ENCODE data around the gene CNGB1. TPM values are rescaled to one million over a fixed set of nuclear protein-coding genes. Genes with fewer than 3 reads are reported as not detected.

Gene CNGB1
- total RNA-seq, 1 experiment from 2014 or later = not detected

GRCh38 chr16:57898961-57899360 is 72.0 kb downstream of the CNGB1 start:
- Histone ChIP-seq H3K27me3 (ENCODE audit: insufficient read depth, low read length) (no peaks in the 10 kb centered on the region), H4K20me1 (ENCODE audit: insufficient read depth) (no peaks in the 10 kb centered on the region), H3K27ac (ENCODE audit: low read depth, low read length) (no peak overlapping the region), H3K79me2 (ENCODE audit: insufficient read depth, low read length) (no peaks in the 10 kb centered on the region), H3K4me1 (ENCODE audit: control insufficient read depth in 1 of 2, insufficient read depth in 2 of 2, low read length in 2 of 2) (peaks cover 0 to 19% of the 10 kb centered on the region in 2 experiments; a peak in 2 of 4 replicates), H3K4me3 (replicated peaks in 1 of 2; ENCODE audit: low read depth in 1 of 2, low read length in 2 of 2) (no peak overlapping the region), H2AFZ (ENCODE audit: low read depth, low read length, poor library complexity, severe bottlenecking) (no peak overlapping the region), H3K36me3 (ENCODE audit: control insufficient read depth in 1 of 2, insufficient read depth in 2 of 2, low read length in 2 of 2) (no peaks in the 10 kb centered on the region), H3K9me2 (ENCODE audit: insufficient read depth) (no peaks in the 10 kb centered on the region), H3K4me2 (ENCODE audit: low read length) (no peak overlapping the region), H3K9ac (ENCODE audit: low read length) (no peak overlapping the region), H3K9me3 (ENCODE audit: control insufficient read depth in 1 of 2, insufficient read depth in 1 of 2, low read depth in 1 of 2, low read length in 2 of 2) (no peaks in the 10 kb centered on the region)
- ChIA-PET CTCF (interaction anchor here (0.7 to 1.1 kb wide), 6 partner anchors 10 to 223 kb away, joined by 3 to 4 read pairs (median 4); partner anchors contain the start of genes USB1 and ZNF319), POLR2A (no interaction called here), RAD21 (ENCODE audit: low non-redundant PET in 1 of 2, low total read pairs in 2 of 2, uncharacterized antibody in 2 of 2, unreplicated experiment in 2 of 2) (no interaction called here)
- no TSS peak for BruUV-seq (replicated peaks)
- intact Hi-C loops (cut with micrococcal nuclease) = loop anchor here (1.0 to 10.0 kb wide), 3 partner anchors 102 to 144 kb away; partner anchors contain the start of gene USB1
- no peak for ATAC-seq
- DNase-seq (ENCODE audit: low read depth, low spot score) = no peak
- TF ChIP-seq CEBPB (IDR thresholded peaks at IDR 0.05; ENCODE audit: low read depth) (no peak), CBX3 (IDR thresholded peaks at IDR 0.05; ENCODE audit: low read depth) (no peak), MAX (IDR thresholded peaks at IDR 0.05) (no peak), ZBTB33 (IDR thresholded peaks at IDR 0.05; ENCODE audit: extremely low read depth, insufficient replicate concordance, low read length) (no peak), SP1 (IDR thresholded peaks at IDR 0.05; ENCODE audit: low read depth) (no peak), ZFX (IDR thresholded peaks at IDR 0.05) (no peak)

- Histone ChIP-seq H4K20me1 (ENCODE audit: insufficient read depth) (no peaks in the 10 kb centered on the region), H3K27me3 (ENCODE audit: insufficient read depth, low read length) (no peaks in the 10 kb centered on the region), H3K27ac (ENCODE audit: low read depth, low read length) (no peak overlapping the region), H3K79me2 (ENCODE audit: insufficient read depth, low read length) (no peaks in the 10 kb centered on the region), H3K9ac (ENCODE audit: low read length) (no peak overlapping the region), H3K4me1 (ENCODE audit: control insufficient read depth in 1 of 2, insufficient read depth in 2 of 2, low read length in 2 of 2) (peaks cover 0 to 19% of the 10 kb centered on the region in 2 experiments; a peak in 2 of 4 replicates), H3K4me2 (ENCODE audit: low read length) (no peak overlapping the region), H3K4me3 (replicated peaks in 1 of 2; ENCODE audit: low read depth in 1 of 2, low read length in 2 of 2) (no peak overlapping the region), H2AFZ (ENCODE audit: low read depth, low read length, poor library complexity, severe bottlenecking) (no peak overlapping the region), H3K9me3 (ENCODE audit: control insufficient read depth in 1 of 2, insufficient read depth in 1 of 2, low read depth in 1 of 2, low read length in 2 of 2) (no peaks in the 10 kb centered on the region), H3K36me3 (ENCODE audit: control insufficient read depth in 1 of 2, insufficient read depth in 2 of 2, low read length in 2 of 2) (no peaks in the 10 kb centered on the region), H3K9me2 (ENCODE audit: insufficient read depth) (no peaks in the 10 kb centered on the region)
- ATAC-seq = no peak
- intact Hi-C loops (cut with micrococcal nuclease) = loop anchor here (10.0 kb wide), 1 partner anchor 143 kb away; no protein-coding TSS in a partner anchor
- ChIA-PET CTCF (no interaction called here), RAD21 (ENCODE audit: low non-redundant PET in 1 of 2, low total read pairs in 2 of 2, uncharacterized antibody in 2 of 2, unreplicated experiment in 2 of 2) (no interaction called here), POLR2A (no interaction called here)
- no TSS peak for BruUV-seq (replicated peaks)
- no peak for DNase-seq (ENCODE audit: low read depth, low spot score)
- TF ChIP-seq RAD21 (IDR thresholded peaks at IDR 0.05; ENCODE audit: low read depth) = no peak
- no peak for TF ChIP-seq EGR1 (IDR thresholded peaks at IDR 0.05; ENCODE audit: low read depth)
- TF ChIP-seq FOSL1 (IDR thresholded peaks at IDR 0.05; ENCODE audit: low read depth) = no peak
- TF ChIP-seq SRF (IDR thresholded peaks at IDR 0.05; ENCODE audit: low read depth) = no peak
- TF ChIP-seq ZBTB33 (IDR thresholded peaks at IDR 0.05; ENCODE audit: extremely low read depth, insufficient replicate concordance, low read length) = no peak
- no peak for TF ChIP-seq SIN3A (IDR thresholded peaks at IDR 0.05; ENCODE audit: low read depth)
- TF ChIP-seq MAX (IDR thresholded peaks at IDR 0.05) = no peak
- TF ChIP-seq CEBPB (IDR thresholded peaks at IDR 0.05; ENCODE audit: low read depth) = no peak
- no peak for TF ChIP-seq YY1 (IDR thresholded peaks at IDR 0.05; ENCODE audit: extremely low read depth, insufficient replicate concordance, low read depth, low read length)
- no peak for TF ChIP-seq SP1 (IDR thresholded peaks at IDR 0.05; ENCODE audit: low read depth)
- no peak for TF ChIP-seq CBX3 (IDR thresholded peaks at IDR 0.05; ENCODE audit: low read depth)
- no peak for TF ChIP-seq ZNF274 (IDR thresholded peaks at IDR 0.05; ENCODE audit: low read depth, low read length)
- TF ChIP-seq POLR2A (IDR thresholded peaks at IDR 0.05; ENCODE audit: borderline replicate concordance, extremely low read depth, insufficient read depth, insufficient read length) = no peak
Measured at GRCh38 chr16:57897996-57898395, 72.9 kb downstream of the CNGB1 start.

Data from HCT116 (cell line).